GM10847 (cell line): Measurements from ENCODE around the gene RTN3.

Source experiments
- POLR2A ChIP-seq: IDR thresholded peaks from 2 replicates; pipeline ENCODE4 v1.6.1; 2011; ENCODE audit not compliant: insufficient read length; ENCODE audit errors: extremely low read depth

RTN3 gene

GRCh38 chr11:63804259-63804658 lies 123.0 kb downstream of the RTN3 start:
- TF ChIP-seq POLR2A = no peak

- no peak for TF ChIP-seq POLR2A
Measured at GRCh38 chr11:63805844-63806415, 124.6 kb downstream of the RTN3 start.
